ENCODE data around the gene PDZD8.
"Not testable (repeated sequence)": the region's sequence is repeated elsewhere in the genome, so short reads cannot be mapped to it uniquely, and the experiment has no call there.

The PDZD8 gene

GRCh38 chr10:117348236-117348635, 27.0 kb downstream of the PDZD8 start:
- no peak for DNase-seq (ENCODE audit: low read depth, low spot score)

GRCh38 chr10:117346574-117346973, 28.7 kb downstream of the PDZD8 start:
- no peak for DNase-seq (ENCODE audit: low read depth, low spot score)

GRCh38 chr10:117345143-117345542, 30.1 kb downstream of the PDZD8 start:
- no peak for DNase-seq (ENCODE audit: low read depth, low spot score)

- DNase-seq (ENCODE audit: low read depth, low spot score): no peak
These were observed 32.6 kb downstream of the PDZD8 start for GRCh38 chr10:117342641-117343040.

GRCh38 chr10:117341061-117341460, 34.2 kb downstream of the PDZD8 start:
- no peak for DNase-seq (ENCODE audit: low read depth, low spot score)

- no peak for DNase-seq (ENCODE audit: low read depth, low spot score)
These were observed 35.3 kb downstream of the PDZD8 start for GRCh38 chr10:117339979-117340378.

GRCh38 chr10:117339578-117339977, 35.7 kb downstream of the PDZD8 start:
- no peak for DNase-seq (ENCODE audit: low read depth, low spot score)

- DNase-seq (ENCODE audit: low read depth, low spot score): no peak
These were observed 40.3 kb downstream of the PDZD8 start for GRCh38 chr10:117334926-117335325.

- DNase-seq (ENCODE audit: low read depth, low spot score): no peak
These were observed 41.2 kb downstream of the PDZD8 start for GRCh38 chr10:117334066-117334465.

GRCh38 chr10:117327262-117327661, 48.0 kb downstream of the PDZD8 start:
- DNase-seq (ENCODE audit: low read depth, low spot score): no peak

GRCh38 chr10:117324367-117324766, 50.9 kb downstream of the PDZD8 start:
- DNase-seq (ENCODE audit: low read depth, low spot score): no peak

- no peak for DNase-seq (ENCODE audit: low read depth, low spot score)
These were observed 53.0 kb downstream of the PDZD8 start for GRCh38 chr10:117322260-117322659.

- DNase-seq (ENCODE audit: low read depth, low spot score): no peak
These were observed 55.1 kb downstream of the PDZD8 start for GRCh38 chr10:117320050-117320665.

GRCh38 chr10:117318909-117319308, 56.3 kb downstream of the PDZD8 start:
- no peak for DNase-seq (ENCODE audit: low read depth, low spot score)

GRCh38 chr10:117316701-117317100, 58.5 kb downstream of the PDZD8 start:
- DNase-seq (ENCODE audit: low read depth, low spot score): no peak

GRCh38 chr10:117313641-117314040, 61.6 kb downstream of the PDZD8 start:
- no peak for DNase-seq (ENCODE audit: low read depth, low spot score)

GRCh38 chr10:117312430-117312829, 62.8 kb downstream of the PDZD8 start:
- DNase-seq (ENCODE audit: low read depth, low spot score): no peak

- no peak for DNase-seq (ENCODE audit: low read depth, low spot score)
These were observed 64.0 kb downstream of the PDZD8 start for GRCh38 chr10:117311261-117311660.

- no peak for DNase-seq (ENCODE audit: low read depth, low spot score)
These were observed 68.6 kb downstream of the PDZD8 start for GRCh38 chr10:117306674-117307073.

GRCh38 chr10:117303451-117303850, 71.8 kb downstream of the PDZD8 start:
- not testable (repeated sequence) for DNase-seq (ENCODE audit: low read depth, low spot score)

- no peak for DNase-seq (ENCODE audit: low read depth, low spot score)
These were observed 74.6 kb downstream of the PDZD8 start for GRCh38 chr10:117300671-117301070.

GRCh38 chr10:117299435-117299834, 75.8 kb downstream of the PDZD8 start:
- DNase-seq (ENCODE audit: low read depth, low spot score): no peak

GRCh38 chr10:117298219-117298618, 77.0 kb downstream of the PDZD8 start:
- no peak for DNase-seq (ENCODE audit: low read depth, low spot score)

GRCh38 chr10:117294735-117295134, 80.5 kb downstream of the PDZD8 start:
- DNase-seq (ENCODE audit: low read depth, low spot score): no peak

Measured in activated CD4-positive, CD25-positive, alpha-beta regulatory T cell treated with anti-CD3 and anti-CD28 coated beads, Interleukin-2, amount 50 U/mL, for 16 hours (primary cell).